GM12878 (cell line): ENCODE data around the gene PACS1. TPM values are rescaled to one million over a fixed set of nuclear protein-coding genes. Genes with fewer than 3 reads are reported as not detected.

Source experiments
- BACH1 ChIP-seq: fragments of 450-650 bp; IDR thresholded peaks from 2 replicates; pipeline ENCODE4 v1.6.1; 2017; ENCODE audit warnings: mild to moderate bottlenecking, borderline replicate concordance
- BMI1 ChIP-seq: fragments of 450-650 bp; IDR thresholded peaks from 2 replicates; pipeline ENCODE4 v1.6.1; 2016; ENCODE audit warnings: mild to moderate bottlenecking, moderate library complexity, borderline replicate concordance
- CEBPZ ChIP-seq: fragments of 150-350 bp; IDR thresholded peaks from 2 replicates; pipeline ENCODE4 v1.6.1; 2016; ENCODE audit warnings: low read depth, low read length
- CREM ChIP-seq: IDR thresholded peaks from 2 replicates; pipeline ENCODE4 v1.6.1; 2014; ENCODE audit warnings: antibody characterized with exemption, low read depth
- E4F1 ChIP-seq: fragments of 450-650 bp; IDR thresholded peaks from 2 replicates; pipeline ENCODE4 v1.6.1; 2018; ENCODE audit warnings: borderline replicate concordance, mild to moderate bottlenecking; ENCODE audit not compliant: partially characterized antibody
- ETV6 ChIP-seq, 2 experiments: fragments of 450-650 bp in 1 of 2; IDR thresholded peaks in 1 of 2; conservative IDR thresholded peaks in 1 of 2; 2 replicates each; pipeline ENCODE4 v1.6.1; 2014; ENCODE audit warnings: antibody characterized with exemption in 1 of 2, borderline replicate concordance in 1 of 2, low read depth in 1 of 2, mild to moderate bottlenecking in 1 of 2, moderate library complexity in 1 of 2
- HDAC6 ChIP-seq: fragments of 200-600 bp; sonication (generic); IDR thresholded peaks from one replicate; pipeline ENCODE4 v1.8.0; 2017; ENCODE audit warnings: antibody characterized with exemption; ENCODE audit not compliant: unreplicated experiment
- IKZF2 ChIP-seq, 2 experiments: fragments of 450-650 bp; IDR thresholded peaks; 2 replicates each; pipeline ENCODE4 v1.6.1; 2017; ENCODE audit warnings: mild to moderate bottlenecking in 2 of 2, moderate library complexity in 2 of 2
- IRF5 ChIP-seq: fragments of 450-650 bp; IDR thresholded peaks from 2 replicates; pipeline ENCODE4 v1.6.1; 2017; ENCODE audit warnings: borderline replicate concordance
- KLF5 ChIP-seq: fragments of 450-650 bp; IDR thresholded peaks from 2 replicates; pipeline ENCODE4 v1.6.1; 2014; ENCODE audit warnings: mild to moderate bottlenecking; ENCODE audit not compliant: partially characterized antibody
- LARP7 ChIP-seq: fragments of 450-650 bp; IDR thresholded peaks from 2 replicates; pipeline ENCODE4 v1.6.1; 2017; ENCODE audit warnings: mild to moderate bottlenecking
- MTA2 ChIP-seq: fragments of 450-650 bp; IDR thresholded peaks from 2 replicates; pipeline ENCODE4 v1.6.1; 2016; ENCODE audit warnings: low read depth, mild to moderate bottlenecking, moderate library complexity
- NFIC ChIP-seq: IDR thresholded peaks from 2 replicates; pipeline ENCODE4 v1.6.1; 2012; ENCODE audit warnings: low read depth, mild to moderate bottlenecking, inconsistent platforms, low read length, moderate library complexity
- NR2C2 ChIP-seq: IDR thresholded peaks from 2 replicates; pipeline ENCODE4 v1.6.1; 2011; ENCODE audit warnings: borderline replicate concordance, low read depth; ENCODE audit not compliant: control insufficient read depth, insufficient read length
- NRF1 ChIP-seq: conservative IDR thresholded peaks from 2 replicates; pipeline ENCODE4 v1.6.1; 2011; ENCODE audit warnings: mild to moderate bottlenecking, low read depth, low read length, improper control_type of control experiment
- POLR2AphosphoS5 ChIP-seq: IDR thresholded peaks from 2 replicates; pipeline ENCODE4 v1.6.1; 2011; ENCODE audit warnings: mild to moderate bottlenecking, low read length, inconsistent platforms
- RUNX3 ChIP-seq: IDR thresholded peaks from 2 replicates; pipeline ENCODE4 v1.6.1; 2012; ENCODE audit warnings: low read length, inconsistent platforms
- TAF1 ChIP-seq: IDR thresholded peaks from 2 replicates; pipeline ENCODE4 v1.6.1; 2011; ENCODE audit warnings: mild to moderate bottlenecking, low read depth, low read length, borderline replicate concordance
- TCF12 ChIP-seq: IDR thresholded peaks from 2 replicates; pipeline ENCODE4 v1.6.1; 2011; ENCODE audit warnings: low read depth, mild to moderate bottlenecking, low read length
- polyA plus RNA-seq, 11 experiments: library from polyadenylated mRNA; depleted of rRNA in 4 of 11; unstranded in 6 of 11; stranded (reverse) in 5 of 11; fragments of >200 nt; fragmentation: Nextera tagmentation in 4 of 11; fragmentation: Illumina TruSeq in 1 of 11; extraction: Ambion mirVana in 4 of 11; extraction: Trizol in 1 of 11; gene quantifications; 1 replicate in 1 of 11; 2 replicates in 10 of 11; pipeline versions ENCODE4 v1.2.1 to v1.2.3, GENCODE V29; 2011 to 2016; ENCODE audit warnings: inconsistent platforms in 2 of 11, missing spikeins in 2 of 11, low read depth in 1 of 11
- total RNA-seq, 4 experiments: library from RNA; depleted of rRNA in 3 of 4; stranded (reverse); fragments of >200 nt in 3 of 4; fragmentation: Illumina TruSeq in 1 of 4; extraction: Trizol in 1 of 4; gene quantifications; 2 replicates each; pipeline versions ENCODE4 v1.2.1 to v1.2.3, GENCODE V29; 2013 to 2021
- TF ChIP-seq, protein P1 (sequence below): fragments of 450-650 bp; formaldehyde crosslinking; IDR thresholded peaks from 2 replicates; pipeline ENCODE4 v1.5.0; 2022; ENCODE audit warnings: mild to moderate bottlenecking, missing genetic modification characterization

Gene PACS1
- total and polyA plus RNA-seq, 10 of the 15 experiments (the other 5 are each of a cell fraction or from before 2014, with no cell fraction given), result 1.1 to 74.3 (median 17.9) TPM

DNA sequence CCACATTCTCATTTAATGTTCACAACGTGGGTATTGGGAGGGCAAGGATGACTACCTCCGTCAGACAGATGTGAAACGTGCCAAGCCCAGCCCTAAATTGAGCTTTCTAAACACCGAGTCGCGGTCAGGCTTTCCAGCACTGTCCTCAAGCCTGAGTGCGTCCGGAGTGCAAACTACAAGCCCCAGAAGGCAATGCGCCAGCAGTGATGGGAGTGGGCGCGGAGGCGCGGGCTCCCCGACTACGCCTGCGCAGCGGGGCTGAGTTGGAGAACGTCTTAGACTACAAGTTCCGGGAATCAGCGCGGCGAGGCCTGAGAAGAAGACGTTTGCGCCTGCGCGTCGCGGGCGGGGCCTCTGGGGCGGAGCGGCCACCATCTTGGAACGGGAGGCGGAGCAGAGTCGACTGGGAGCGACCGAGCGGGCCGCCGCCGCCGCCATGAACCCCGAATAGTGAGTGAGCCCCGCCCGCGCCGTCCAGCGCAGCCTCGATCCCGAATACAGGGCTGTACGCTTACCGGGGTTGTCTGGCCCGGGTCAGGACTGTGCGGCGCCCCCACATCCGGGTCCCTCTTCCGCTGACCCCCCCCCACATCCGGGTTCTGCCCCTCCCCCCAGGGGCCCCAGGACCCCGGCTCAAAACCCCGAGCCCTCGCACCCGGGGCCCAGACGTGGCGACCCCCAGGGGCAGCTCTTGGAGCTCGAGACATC lies 198.3 kb downstream of the PACS1 start, which contains the start of gene RAB1B (continued):
- TF ChIP-seq, protein P1, sequence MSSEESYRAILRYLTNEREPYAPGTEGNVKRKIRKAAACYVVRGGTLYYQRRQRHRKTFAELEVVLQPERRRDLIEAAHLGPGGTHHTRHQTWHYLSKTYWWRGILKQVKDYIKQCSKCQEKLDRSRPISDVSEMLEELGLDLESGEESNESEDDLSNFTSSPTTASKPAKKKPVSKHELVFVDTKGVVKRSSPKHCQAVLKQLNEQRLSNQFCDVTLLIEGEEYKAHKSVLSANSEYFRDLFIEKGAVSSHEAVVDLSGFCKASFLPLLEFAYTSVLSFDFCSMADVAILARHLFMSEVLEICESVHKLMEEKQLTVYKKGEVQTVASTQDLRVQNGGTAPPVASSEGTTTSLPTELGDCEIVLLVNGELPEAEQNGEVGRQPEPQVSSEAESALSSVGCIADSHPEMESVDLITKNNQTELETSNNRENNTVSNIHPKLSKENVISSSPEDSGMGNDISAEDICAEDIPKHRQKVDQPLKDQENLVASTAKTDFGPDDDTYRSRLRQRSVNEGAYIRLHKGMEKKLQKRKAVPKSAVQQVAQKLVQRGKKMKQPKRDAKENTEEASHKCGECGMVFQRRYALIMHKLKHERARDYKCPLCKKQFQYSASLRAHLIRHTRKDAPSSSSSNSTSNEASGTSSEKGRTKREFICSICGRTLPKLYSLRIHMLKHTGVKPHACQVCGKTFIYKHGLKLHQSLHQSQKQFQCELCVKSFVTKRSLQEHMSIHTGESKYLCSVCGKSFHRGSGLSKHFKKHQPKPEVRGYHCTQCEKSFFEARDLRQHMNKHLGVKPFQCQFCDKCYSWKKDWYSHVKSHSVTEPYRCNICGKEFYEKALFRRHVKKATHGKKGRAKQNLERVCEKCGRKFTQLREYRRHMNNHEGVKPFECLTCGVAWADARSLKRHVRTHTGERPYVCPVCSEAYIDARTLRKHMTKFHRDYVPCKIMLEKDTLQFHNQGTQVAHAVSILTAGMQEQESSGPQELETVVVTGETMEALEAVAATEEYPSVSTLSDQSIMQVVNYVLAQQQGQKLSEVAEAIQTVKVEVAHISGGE, result no peak
- no peak for TF ChIP-seq E4F1
- TF ChIP-seq TAF1, result no peak; the same call in 1 of the 2 replicates
- TF ChIP-seq POLR2AphosphoS5, result peak; percentile 61
- no peak for TF ChIP-seq IKZF2 (IDR thresholded peaks at IDR 0.05)
- no peak for TF ChIP-seq KLF5
- no peak for TF ChIP-seq IRF5
- peak; percentile 96 for TF ChIP-seq NRF1
- no peak for TF ChIP-seq RUNX3
- TF ChIP-seq NR2C2, result no peak
- no peak for TF ChIP-seq HDAC6
- TF ChIP-seq NFIC, result no peak
- TF ChIP-seq BMI1, result no peak
- TF ChIP-seq ETV6 (conservative IDR thresholded peaks at IDR 0.05 in 1 of 2, IDR thresholded peaks at IDR 0.05 in 1 of 2; ENCODE audit: borderline replicate concordance in 1 of 2, low read depth in 1 of 2), result no peak
- TF ChIP-seq TCF12, result no peak
- TF ChIP-seq BACH1, result no peak; the same call in 1 of the 2 replicates
- TF ChIP-seq CREM, result peak; percentile 81
- no peak for TF ChIP-seq MTA2
- no peak for TF ChIP-seq CEBPZ
- no peak; the same call in 1 of the 2 replicates for TF ChIP-seq LARP7
